B cell (primary cell): ENCODE measurements around the gene INSC.

ENCODE experiments used
- CTCF ChIP-seq: fragments of 200-600 bp; IDR thresholded peaks from one replicate; pipeline ENCODE4 v1.8.0; 2022; ENCODE audit warnings: antibody characterized with exemption, mild to moderate bottlenecking
- EZH2 ChIP-seq: IDR thresholded peaks from 2 replicates; pipeline ENCODE4 v1.6.1; 2012; ENCODE audit warnings: borderline replicate concordance, low read depth, mild to moderate bottlenecking, moderate library complexity, low read length; ENCODE audit not compliant: insufficient read depth, poor library complexity, severe bottlenecking

GRCh38 chr11:15206791-15207190 is 92.1 kb downstream of the INSC start:
- no peak for TF ChIP-seq CTCF
- TF ChIP-seq EZH2 = no peak
